ENCODE data around the gene RAB5IF. TPM values are rescaled to one million over a fixed set of nuclear protein-coding genes. Genes with fewer than 3 reads are reported as not detected.

Gene RAB5IF
- total and polyA plus RNA-seq, 2 of the 13 experiments (the other 11 are each of a cell fraction or from before 2014, with no cell fraction given), result 261 to 305 TPM

DNA sequence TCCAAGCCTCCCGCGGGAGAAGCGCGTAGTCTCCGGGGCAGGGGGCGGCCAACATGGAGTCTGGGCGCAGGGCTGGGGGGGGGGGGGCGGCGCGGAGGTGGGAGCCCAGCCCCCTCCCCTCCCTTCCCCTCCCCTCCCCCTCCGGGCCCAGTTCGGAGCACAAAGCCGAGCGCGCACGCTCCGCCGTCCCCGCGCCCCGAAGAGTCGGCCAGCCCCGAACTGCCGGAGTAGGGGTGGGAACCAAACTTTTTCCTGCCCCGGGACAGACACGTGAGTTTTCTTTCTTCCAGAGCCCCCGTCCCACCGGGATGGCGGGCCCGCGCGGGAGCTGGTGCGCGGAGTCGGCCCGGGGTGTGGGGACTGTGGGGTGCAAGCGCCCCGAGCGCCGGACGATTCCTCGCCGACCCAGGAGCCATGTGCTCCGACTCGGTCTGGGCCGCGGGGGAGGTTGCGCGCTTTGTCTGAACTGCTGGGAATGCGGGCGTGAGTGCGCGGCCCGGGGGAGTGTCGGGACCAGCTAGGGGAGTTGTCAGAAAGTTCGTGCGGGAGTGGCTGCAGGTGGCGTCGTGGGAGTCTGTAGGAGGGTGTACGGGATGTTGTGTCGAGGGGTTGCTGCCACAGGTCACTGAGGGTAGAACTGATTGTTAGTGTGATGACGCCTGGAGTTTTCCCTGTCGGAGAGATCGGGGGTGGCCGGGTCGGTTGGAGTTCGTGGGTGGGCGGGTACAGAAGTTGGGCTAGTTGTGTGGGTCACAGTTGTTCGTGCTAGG is 31.0 kb upstream of the RAB5IF start (continued):
- TF ChIP-seq, protein P1, sequence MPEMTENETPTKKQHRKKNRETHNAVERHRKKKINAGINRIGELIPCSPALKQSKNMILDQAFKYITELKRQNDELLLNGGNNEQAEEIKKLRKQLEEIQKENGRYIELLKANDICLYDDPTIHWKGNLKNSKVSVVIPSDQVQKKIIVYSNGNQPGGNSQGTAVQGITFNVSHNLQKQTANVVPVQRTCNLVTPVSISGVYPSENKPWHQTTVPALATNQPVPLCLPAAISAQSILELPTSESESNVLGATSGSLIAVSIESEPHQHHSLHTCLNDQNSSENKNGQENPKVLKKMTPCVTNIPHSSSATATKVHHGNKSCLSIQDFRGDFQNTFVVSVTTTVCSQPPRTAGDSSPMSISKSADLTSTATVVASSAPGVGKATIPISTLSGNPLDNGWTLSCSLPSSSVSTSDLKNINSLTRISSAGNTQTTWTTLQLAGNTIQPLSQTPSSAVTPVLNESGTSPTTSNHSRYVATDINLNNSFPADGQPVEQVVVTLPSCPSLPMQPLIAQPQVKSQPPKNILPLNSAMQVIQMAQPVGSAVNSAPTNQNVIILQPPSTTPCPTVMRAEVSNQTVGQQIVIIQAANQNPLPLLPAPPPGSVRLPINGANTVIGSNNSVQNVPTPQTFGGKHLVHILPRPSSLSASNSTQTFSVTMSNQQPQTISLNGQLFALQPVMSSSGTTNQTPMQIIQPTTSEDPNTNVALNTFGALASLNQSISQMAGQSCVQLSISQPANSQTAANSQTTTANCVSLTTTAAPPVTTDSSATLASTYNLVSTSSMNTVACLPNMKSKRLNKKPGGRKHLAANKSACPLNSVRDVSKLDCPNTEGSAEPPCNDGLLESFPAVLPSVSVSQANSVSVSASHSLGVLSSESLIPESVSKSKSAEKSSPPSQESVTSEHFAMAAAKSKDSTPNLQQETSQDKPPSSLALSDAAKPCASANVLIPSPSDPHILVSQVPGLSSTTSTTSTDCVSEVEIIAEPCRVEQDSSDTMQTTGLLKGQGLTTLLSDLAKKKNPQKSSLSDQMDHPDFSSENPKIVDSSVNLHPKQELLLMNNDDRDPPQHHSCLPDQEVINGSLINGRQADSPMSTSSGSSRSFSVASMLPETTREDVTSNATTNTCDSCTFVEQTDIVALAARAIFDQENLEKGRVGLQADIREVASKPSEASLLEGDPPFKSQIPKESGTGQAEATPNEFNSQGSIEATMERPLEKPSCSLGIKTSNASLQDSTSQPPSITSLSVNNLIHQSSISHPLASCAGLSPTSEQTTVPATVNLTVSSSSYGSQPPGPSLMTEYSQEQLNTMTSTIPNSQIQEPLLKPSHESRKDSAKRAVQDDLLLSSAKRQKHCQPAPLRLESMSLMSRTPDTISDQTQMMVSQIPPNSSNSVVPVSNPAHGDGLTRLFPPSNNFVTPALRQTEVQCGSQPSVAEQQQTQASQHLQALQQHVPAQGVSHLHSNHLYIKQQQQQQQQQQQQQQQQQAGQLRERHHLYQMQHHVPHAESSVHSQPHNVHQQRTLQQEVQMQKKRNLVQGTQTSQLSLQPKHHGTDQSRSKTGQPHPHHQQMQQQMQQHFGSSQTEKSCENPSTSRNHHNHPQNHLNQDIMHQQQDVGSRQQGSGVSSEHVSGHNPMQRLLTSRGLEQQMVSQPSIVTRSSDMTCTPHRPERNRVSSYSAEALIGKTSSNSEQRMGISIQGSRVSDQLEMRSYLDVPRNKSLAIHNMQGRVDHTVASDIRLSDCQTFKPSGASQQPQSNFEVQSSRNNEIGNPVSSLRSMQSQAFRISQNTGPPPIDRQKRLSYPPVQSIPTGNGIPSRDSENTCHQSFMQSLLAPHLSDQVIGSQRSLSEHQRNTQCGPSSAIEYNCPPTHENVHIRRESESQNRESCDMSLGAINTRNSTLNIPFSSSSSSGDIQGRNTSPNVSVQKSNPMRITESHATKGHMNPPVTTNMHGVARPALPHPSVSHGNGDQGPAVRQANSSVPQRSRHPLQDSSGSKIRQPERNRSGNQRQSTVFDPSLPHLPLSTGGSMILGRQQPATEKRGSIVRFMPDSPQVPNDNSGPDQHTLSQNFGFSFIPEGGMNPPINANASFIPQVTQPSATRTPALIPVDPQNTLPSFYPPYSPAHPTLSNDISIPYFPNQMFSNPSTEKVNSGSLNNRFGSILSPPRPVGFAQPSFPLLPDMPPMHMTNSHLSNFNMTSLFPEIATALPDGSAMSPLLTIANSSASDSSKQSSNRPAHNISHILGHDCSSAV (CRISPR knock-in tag; IDR thresholded peaks at IDR 0.05; ENCODE audit: borderline replicate concordance), result peak; percentile 69; the same call in 1 of the 2 replicates
- TF ChIP-seq ZSCAN30 (CRISPR knock-in tag; IDR thresholded peaks at IDR 0.05), result no peak
- TF ChIP-seq, protein P2, sequence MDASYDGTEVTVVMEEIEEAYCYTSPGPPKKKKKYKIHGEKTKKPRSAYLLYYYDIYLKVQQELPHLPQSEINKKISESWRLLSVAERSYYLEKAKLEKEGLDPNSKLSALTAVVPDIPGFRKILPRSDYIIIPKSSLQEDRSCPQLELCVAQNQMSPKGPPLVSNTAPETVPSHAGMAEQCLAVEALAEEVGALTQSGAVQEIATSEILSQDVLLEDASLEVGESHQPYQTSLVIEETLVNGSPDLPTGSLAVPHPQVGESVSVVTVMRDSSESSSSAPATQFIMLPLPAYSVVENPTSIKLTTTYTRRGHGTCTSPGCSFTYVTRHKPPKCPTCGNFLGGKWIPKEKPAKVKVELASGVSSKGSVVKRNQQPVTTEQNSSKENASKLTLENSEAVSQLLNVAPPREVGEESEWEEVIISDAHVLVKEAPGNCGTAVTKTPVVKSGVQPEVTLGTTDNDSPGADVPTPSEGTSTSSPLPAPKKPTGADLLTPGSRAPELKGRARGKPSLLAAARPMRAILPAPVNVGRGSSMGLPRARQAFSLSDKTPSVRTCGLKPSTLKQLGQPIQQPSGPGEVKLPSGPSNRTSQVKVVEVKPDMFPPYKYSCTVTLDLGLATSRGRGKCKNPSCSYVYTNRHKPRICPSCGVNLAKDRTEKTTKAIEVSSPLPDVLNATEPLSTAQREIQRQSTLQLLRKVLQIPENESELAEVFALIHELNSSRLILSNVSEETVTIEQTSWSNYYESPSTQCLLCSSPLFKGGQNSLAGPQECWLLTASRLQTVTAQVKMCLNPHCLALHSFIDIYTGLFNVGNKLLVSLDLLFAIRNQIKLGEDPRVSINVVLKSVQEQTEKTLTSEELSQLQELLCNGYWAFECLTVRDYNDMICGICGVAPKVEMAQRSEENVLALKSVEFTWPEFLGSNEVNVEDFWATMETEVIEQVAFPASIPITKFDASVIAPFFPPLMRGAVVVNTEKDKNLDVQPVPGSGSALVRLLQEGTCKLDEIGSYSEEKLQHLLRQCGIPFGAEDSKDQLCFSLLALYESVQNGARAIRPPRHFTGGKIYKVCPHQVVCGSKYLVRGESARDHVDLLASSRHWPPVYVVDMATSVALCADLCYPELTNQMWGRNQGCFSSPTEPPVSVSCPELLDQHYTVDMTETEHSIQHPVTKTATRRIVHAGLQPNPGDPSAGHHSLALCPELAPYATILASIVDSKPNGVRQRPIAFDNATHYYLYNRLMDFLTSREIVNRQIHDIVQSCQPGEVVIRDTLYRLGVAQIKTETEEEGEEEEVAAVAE (CRISPR knock-in tag; IDR thresholded peaks at IDR 0.05; ENCODE audit: borderline replicate concordance), result peak; percentile 47; the same call in 1 of the 2 replicates
- TF ChIP-seq KLF11 (CRISPR knock-in tag; IDR thresholded peaks at IDR 0.05), result peak; percentile 76; the same call in 1 of the 2 replicates
- no peak for TF ChIP-seq ZFYVE20 (CRISPR knock-in tag; IDR thresholded peaks at IDR 0.05; ENCODE audit: borderline replicate concordance, low read depth)
- 0 out of 2 replicates have a peak, but pooled peaks have one; percentile 49 for TF ChIP-seq ZNF30 (CRISPR knock-in tag; IDR thresholded peaks at IDR 0.05)
- TF ChIP-seq ZNF703 (CRISPR knock-in tag; IDR thresholded peaks at IDR 0.05; ENCODE audit: borderline replicate concordance), result peak; percentile 81; the same call in 1 of the 2 replicates
- TF ChIP-seq NFE2L2 (IDR thresholded peaks at IDR 0.05; ENCODE audit: low read length), result no peak
- TF ChIP-seq, protein P3, sequence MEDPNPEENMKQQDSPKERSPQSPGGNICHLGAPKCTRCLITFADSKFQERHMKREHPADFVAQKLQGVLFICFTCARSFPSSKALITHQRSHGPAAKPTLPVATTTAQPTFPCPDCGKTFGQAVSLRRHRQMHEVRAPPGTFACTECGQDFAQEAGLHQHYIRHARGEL (CRISPR knock-in tag; IDR thresholded peaks at IDR 0.05), result 0 out of 2 replicates have a peak, but pooled peaks have one; percentile 83
- peak; percentile 81 for TF ChIP-seq KDM2A (CRISPR knock-in tag; IDR thresholded peaks at IDR 0.05; ENCODE audit: borderline replicate concordance, low read depth)
- TF ChIP-seq CENPX (CRISPR knock-in tag; IDR thresholded peaks at IDR 0.05), result no peak
- TF ChIP-seq KLF12 (CRISPR knock-in tag; IDR thresholded peaks at IDR 0.05; ENCODE audit: borderline replicate concordance), result no peak
- no peak for TF ChIP-seq HNRNPUL1 (IDR thresholded peaks at IDR 0.05; ENCODE audit: low read depth, low read length)
- TF ChIP-seq RCOR2 (CRISPR knock-in tag; IDR thresholded peaks at IDR 0.05), result peak; percentile 37; the same call in 1 of the 2 replicates
- TF ChIP-seq ZNF446 (CRISPR knock-in tag; IDR thresholded peaks at IDR 0.05), result peak; percentile 18; the same call in 1 of the 2 replicates

Measured in HepG2 (cell line).